Karpas-422 (cell line): ENCODE data around the gene NPRL2. TPM values are rescaled to one million over a fixed set of nuclear protein-coding genes. Genes with fewer than 3 reads are reported as not detected.

Experiments used
- total RNA-seq: library from RNA; depleted of rRNA; stranded (reverse); fragments of >200 nt; shearing (Covaris generic); gene quantifications from 2 replicates; pipeline ENCODE4 v1.2.3, GENCODE V29; 2014; ENCODE audit warnings: low replicate concordance; rRNA removed

Gene NPRL2
- total RNA-seq, 1 experiment from 2014 or later = 71.1 TPM

Other genes starting within 250 kb of the NPRL2 start
- not detected in 2 replicates for gene SEMA3F, start 195.5 kb downstream of the NPRL2 start, total RNA-seq
- gene GNAT1, start 159.2 kb downstream of the NPRL2 start, total RNA-seq = not detected in 2 replicates
- gene SLC38A3, start 145.5 kb downstream of the NPRL2 start, total RNA-seq = not detected in 2 replicates
- gene GNAI2, start 114.6 kb downstream of the NPRL2 start, total RNA-seq = 151 and 174 TPM in 2 replicates
- gene SEMA3B, start 81.6 kb downstream of the NPRL2 start, total RNA-seq = 0.15 and 0.29 TPM in 2 replicates
- gene LSMEM2, start 71.7 kb downstream of the NPRL2 start, total RNA-seq = 0.14 TPM in 1 of 2 replicates, not detected in the other
- 75.2 and 82.1 TPM in 2 replicates for gene IFRD2, start 58.3 kb downstream of the NPRL2 start, total RNA-seq
- gene HYAL3, start 51.4 kb downstream of the NPRL2 start, total RNA-seq = 9.3 and 17.2 TPM in 2 replicates
- 18.1 and 20.3 TPM in 2 replicates for gene NAA80, start 51.4 kb downstream of the NPRL2 start, total RNA-seq
- gene HYAL1, start 47.2 kb downstream of the NPRL2 start, total RNA-seq = 0.14 and 0.71 TPM in 2 replicates
- 12.8 and 22.5 TPM in 2 replicates for gene HYAL2, start 28.0 kb downstream of the NPRL2 start, total RNA-seq
- 38.1 and 49.6 TPM in 2 replicates for gene TUSC2, start 22.6 kb downstream of the NPRL2 start, total RNA-seq
- gene RASSF1, start 9.9 kb downstream of the NPRL2 start, total RNA-seq = 33.3 and 69.4 TPM in 2 replicates
- gene ZMYND10, start 5.0 kb downstream of the NPRL2 start, total RNA-seq = 1.3 and 1.4 TPM in 2 replicates
- gene CYB561D2, start 87 bp upstream of the NPRL2 start, total RNA-seq = 32.5 and 35.0 TPM in 2 replicates
- gene TMEM115, start 8.7 kb upstream of the NPRL2 start, total RNA-seq = 13.8 and 25.8 TPM in 2 replicates
- gene CACNA2D2, start 152.9 kb upstream of the NPRL2 start, total RNA-seq = not detected in 2 replicates
- gene C3orf18, start 217.0 kb upstream of the NPRL2 start, total RNA-seq = 0.15 and 3.3 TPM in 2 replicates
- 10.9 and 17.0 TPM in 2 replicates for gene HEMK1, start 218.7 kb upstream of the NPRL2 start, total RNA-seq